SK-N-SH (cell line): ENCODE measurements around the gene ASGR1. TPM values are rescaled to one million over a fixed set of nuclear protein-coding genes. Genes with fewer than 3 reads are reported as not detected.

ENCODE experiments used
- CTCF ChIA-PET: fragments of 300-600, 350-600 bp; formaldehyde crosslinking; extraction: SDS; loops from one replicate; lab custom pipeline; 2021; lab: Yijun Ruan, JAX
- POLR2A ChIA-PET: fragments of 350-600 bp; sonication (Branson Sonifier 250); formaldehyde crosslinking; extraction: SDS; loops from one replicate; lab custom pipeline; 2020; ENCODE audit warnings: antibody characterized with exemption, inconsistent platforms; lab: Yijun Ruan, JAX
- DNase-seq: peaks from one replicate; pipeline ENCODE4 v3.0.0; 2012
- H2AFZ ChIP-seq: fragments of 200-600 bp; sonication (generic); 2 replicates; pipeline ENCODE4 v1.8.1; 2016; ENCODE audit warnings: antibody characterized with exemption, mild to moderate bottlenecking, low read depth
- H3F3A ChIP-seq: fragments of 200-600 bp; sonication (generic); replicated peaks from 2 replicates; pipeline ENCODE3; 2016; ENCODE audit warnings: antibody characterized with exemption, mild to moderate bottlenecking; ENCODE audit not compliant: insufficient read depth
- H3K27ac ChIP-seq, 2 experiments: fragments of 200-500 bp in 1 of 2; fragments of 200-600 bp in 1 of 2; sonication (Bioruptor generic) in 1 of 2; sonication (generic), shearing (Covaris generic) in 1 of 2; 2 replicates each; pipeline versions ENCODE4 v1.5.1 to v1.6.1; 2014 to 2016; ENCODE audit warnings: low read depth in 2 of 2, inconsistent platforms in 1 of 2, low read length in 1 of 2, mild to moderate bottlenecking in 1 of 2, mixed read lengths in 1 of 2
- H3K27me3 ChIP-seq: fragments of 200-600 bp; sonication (generic), shearing (Covaris generic); 2 replicates; pipeline ENCODE4 v1.6.1; 2016; ENCODE audit warnings: mixed run types; ENCODE audit not compliant: insufficient read depth
- H3K36me3 ChIP-seq, 2 experiments: fragments of 200-500 bp in 1 of 2; fragments of 200-600 bp in 1 of 2; sonication (Bioruptor generic) in 1 of 2; sonication (generic) in 1 of 2; replicated peaks in 1 of 2; 2 replicates each; pipeline versions ENCODE3 to v1.5.1; 2014 to 2016; ENCODE audit warnings: low read length in 1 of 2, mild to moderate bottlenecking in 1 of 2; ENCODE audit not compliant: insufficient read depth in 2 of 2, control insufficient read depth in 1 of 2
- H3K4me1 ChIP-seq, 2 experiments: fragments of 200-500 bp in 1 of 2; fragments of 200-600 bp in 1 of 2; sonication (Bioruptor generic) in 1 of 2; sonication (generic), shearing (Covaris generic) in 1 of 2; 2 replicates each; pipeline versions ENCODE4 v1.5.1 to v1.6.1; 2014 to 2016; ENCODE audit warnings: low read depth in 1 of 2, low read length in 1 of 2, mixed run types in 1 of 2; ENCODE audit not compliant: insufficient read depth in 2 of 2, control insufficient read depth in 1 of 2
- H3K4me2 ChIP-seq: fragments of 200-600 bp; sonication (generic), shearing (Covaris generic); 2 replicates; pipeline ENCODE4 v1.6.1; 2017; ENCODE audit warnings: mixed run types
- H3K4me3 ChIP-seq, 2 experiments: fragments of 200-500 bp in 1 of 2; fragments of 200-600 bp in 1 of 2; sonication (Bioruptor generic) in 1 of 2; sonication (generic), shearing (Covaris generic) in 1 of 2; 2 replicates each; pipeline versions ENCODE4 v1.5.1 to v1.8.1; 2014 to 2016; ENCODE audit warnings: low read depth in 2 of 2, inconsistent platforms in 1 of 2, low read length in 1 of 2, mild to moderate bottlenecking in 1 of 2, mixed read lengths in 1 of 2, moderate library complexity in 1 of 2
- H3K79me2 ChIP-seq: fragments of 200-600 bp; sonication (generic); 2 replicates; pipeline ENCODE4 v1.8.1; 2017; ENCODE audit warnings: mild to moderate bottlenecking; ENCODE audit not compliant: insufficient read depth
- H3K9ac ChIP-seq: fragments of 200-600 bp; sonication (generic); 2 replicates; pipeline ENCODE4 v1.6.1; 2017; ENCODE audit warnings: mixed run types
- H3K9me2 ChIP-seq: fragments of 200-600 bp; sonication (generic); 2 replicates; pipeline ENCODE4 v1.6.1; 2017; ENCODE audit warnings: mixed run types
- H3K9me3 ChIP-seq: fragments of 200-600 bp; sonication (generic); 2 replicates; pipeline ENCODE4 v1.6.1; 2017; ENCODE audit warnings: mixed run types, mild to moderate bottlenecking, moderate library complexity
- H4K20me1 ChIP-seq: fragments of 200-600 bp; sonication (generic); 2 replicates; pipeline ENCODE4 v1.6.1; 2017; ENCODE audit warnings: mild to moderate bottlenecking, mixed run types; ENCODE audit not compliant: insufficient read depth
- CTCF ChIP-seq: fragments of 200-600 bp; sonication (generic); IDR thresholded peaks from 2 replicates; pipeline ENCODE4 v1.6.1; 2017; ENCODE audit warnings: antibody characterized with exemption, mild to moderate bottlenecking, moderate library complexity
- ELF1 ChIP-seq: IDR thresholded peaks from 2 replicates; pipeline ENCODE4 v1.4.0; 2012
- FOSL2 ChIP-seq: IDR thresholded peaks from 2 replicates; pipeline ENCODE4 v1.4.0; 2012; ENCODE audit warnings: low read depth, mild to moderate bottlenecking, moderate library complexity, borderline replicate concordance
- FOXJ3 ChIP-seq: sonication (generic); formaldehyde crosslinking; IDR thresholded peaks from 2 replicates; pipeline ENCODE4 v1.5.1; 2020; ENCODE audit warnings: mild to moderate bottlenecking, missing genetic modification reagents
- GABPA ChIP-seq: IDR thresholded peaks from 2 replicates; pipeline ENCODE4 v1.4.0; 2012; ENCODE audit warnings: low read depth, mild to moderate bottlenecking
- GATA2 ChIP-seq: sonication (generic); formaldehyde crosslinking; IDR thresholded peaks from 2 replicates; pipeline ENCODE4 v1.5.0; 2020; ENCODE audit warnings: mild to moderate bottlenecking, missing genetic modification reagents
- MAX ChIP-seq: IDR thresholded peaks from 2 replicates; pipeline ENCODE4 v1.4.0; 2012; ENCODE audit warnings: low read depth
- MEF2A ChIP-seq: IDR thresholded peaks from 2 replicates; pipeline ENCODE4 v1.4.0; 2012; ENCODE audit warnings: low read depth, borderline replicate concordance
- RAD21 ChIP-seq: IDR thresholded peaks from 2 replicates; pipeline ENCODE4 v1.6.1; 2012; ENCODE audit warnings: mild to moderate bottlenecking, low read length
- RCOR1 ChIP-seq: fragments of 150-350 bp; IDR thresholded peaks from 2 replicates; pipeline ENCODE4 v1.6.1; 2017; ENCODE audit warnings: antibody characterized with exemption, low read length
- SIN3A ChIP-seq: IDR thresholded peaks from 2 replicates; pipeline ENCODE4 v1.6.1; 2012; ENCODE audit warnings: low read depth, mild to moderate bottlenecking, low read length, moderate library complexity, borderline replicate concordance
- TCF12 ChIP-seq: IDR thresholded peaks from 2 replicates; pipeline ENCODE4 v1.4.0; 2012
- YY1 ChIP-seq: IDR thresholded peaks from 2 replicates; pipeline ENCODE4 v1.4.0; 2012; ENCODE audit warnings: low read depth, mild to moderate bottlenecking
- ZBTB33 ChIP-seq: IDR thresholded peaks from 2 replicates; pipeline ENCODE4 v1.4.0; 2012; ENCODE audit warnings: low read depth, borderline replicate concordance
- WGBS: methylation state at CpG from one replicate; pipeline ENCODE4 v1.1.6; 2017; ENCODE audit warnings: low lambda C conversion rate; 5-methylcytosine and 5-hydroxymethylcytosine counted together
- polyA plus RNA-seq, 3 experiments: library from polyadenylated mRNA; depleted of rRNA; stranded (reverse); fragments of >200 nt; gene quantifications; 2 replicates each; pipeline ENCODE4 v1.2.3, GENCODE V29; 2012

The ASGR1 gene
- polyA plus RNA-seq, 1 of the 3 experiments (the other 2 are of a cell fraction), result 2.1 TPM

DNA sequence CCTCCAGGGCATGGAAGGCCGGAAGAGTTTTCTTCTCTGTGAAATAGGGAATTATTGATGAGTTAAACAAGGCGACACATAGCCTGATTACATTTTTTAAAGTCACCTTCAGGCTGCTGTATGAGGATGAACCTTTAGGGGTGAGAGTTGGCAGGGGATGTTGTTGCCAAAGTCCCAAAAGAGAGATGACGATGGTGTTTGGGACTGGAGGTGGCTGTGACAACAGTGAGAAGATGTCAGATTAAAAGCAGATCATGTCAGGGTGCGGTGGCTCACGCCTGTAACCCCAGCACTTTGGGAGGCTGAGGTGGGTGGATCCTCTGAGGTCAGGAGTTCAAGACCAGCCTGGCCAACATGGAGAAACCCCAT is 47.8 kb downstream of the ASGR1 start:
- Histone ChIP-seq H3K4me2 (no peak overlapping the region), H3K9ac (no peak overlapping the region), H3K36me3 (no peaks in the 10 kb centered on the region), H3K9me3 (no peaks in the 10 kb centered on the region), H3K79me2 (no peaks in the 10 kb centered on the region), H3K4me3 (no peak overlapping the region), H3K4me1 (no peaks in the 10 kb centered on the region), H2AFZ (no peak overlapping the region), H4K20me1 (no peaks in the 10 kb centered on the region), H3K27ac (no peak overlapping the region), H3K9me2 (no peaks in the 10 kb centered on the region), H3F3A (no peaks in the 10 kb centered on the region), H3K27me3 (peaks cover 80% of the 10 kb centered on the region)
- DNase-seq, result no peak
- ChIA-PET POLR2A (no interaction called here), CTCF (interaction anchor here (2.9 to 17.9 kb wide), 2 partner anchors 47 to 81 kb away, joined by 16 to 502 read pairs; partner anchors contain the start of genes ASGR1 and SLC16A11)
- TF ChIP-seq MAX, result no peak
- no peak for TF ChIP-seq CTCF
- no peak for TF ChIP-seq RCOR1
- no peak for TF ChIP-seq ZBTB33
- TF ChIP-seq ELF1, result no peak
- TF ChIP-seq YY1, result no peak
- no peak for TF ChIP-seq RAD21
- no peak for TF ChIP-seq FOXJ3 (CRISPR knock-in tag)
- TF ChIP-seq GATA2 (CRISPR knock-in tag), result no peak
- TF ChIP-seq FOSL2, result no peak
- no peak for TF ChIP-seq MEF2A
- no peak for TF ChIP-seq TCF12
- no peak for TF ChIP-seq SIN3A
- no peak for TF ChIP-seq GABPA
- WGBS, result 42% methylated on average over 5 of the region's 5 CpGs
